ENCODE measurements around the gene PTPN7.
"Not testable (repeated sequence)": the region's sequence is repeated elsewhere in the genome, so short reads cannot be mapped to it uniquely, and the experiment has no call there.

Gene PTPN7

DNA sequence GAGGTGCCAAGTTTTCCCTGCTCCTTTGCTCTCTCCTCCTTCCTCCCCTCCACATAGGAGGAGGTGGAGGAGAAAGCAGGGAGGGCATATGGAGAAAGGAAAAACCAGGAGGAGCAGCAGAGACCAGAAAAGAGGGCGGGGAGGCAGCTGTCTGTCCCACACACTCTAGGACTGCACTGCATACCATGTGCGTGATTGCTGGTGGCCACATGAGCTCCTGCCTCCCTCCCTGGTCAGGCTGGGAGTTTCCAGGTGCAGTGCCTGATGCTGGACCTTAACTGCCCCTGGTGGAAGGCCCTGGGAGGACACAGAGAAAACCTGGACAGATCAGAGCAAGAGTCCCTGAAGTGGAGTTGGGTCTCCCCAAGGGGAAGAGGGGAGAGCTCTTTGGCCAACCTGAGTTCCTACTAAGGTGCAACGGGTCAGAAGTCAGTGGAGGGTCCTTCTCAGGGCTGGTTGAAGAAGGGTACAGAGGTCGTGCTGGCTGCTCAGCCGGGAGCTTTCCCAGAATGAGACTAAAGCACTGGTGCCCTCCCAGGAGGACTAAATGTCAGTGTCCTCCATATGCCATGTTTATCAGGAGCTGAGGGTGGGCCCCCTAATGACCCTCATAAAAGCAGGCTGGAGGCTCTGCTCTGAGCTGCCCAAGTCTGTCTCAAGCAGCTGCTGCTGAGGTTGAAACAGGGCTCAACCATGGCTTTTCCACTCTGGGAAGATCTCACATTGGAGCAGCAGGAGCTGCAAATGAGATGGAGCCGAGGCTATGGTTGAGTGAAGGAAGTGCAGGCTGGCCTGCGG lies 29.7 kb upstream of the PTPN7 start:
- in situ Hi-C loops (cut with MboI; ENCODE audit: low sequenced_read_pairs), result no loop called here

GRCh38 chr1:202189001-202189790 lies 28.8 kb upstream of the PTPN7 start:
- in situ Hi-C loops (cut with MboI; ENCODE audit: low sequenced_read_pairs), result no loop called here

DNA sequence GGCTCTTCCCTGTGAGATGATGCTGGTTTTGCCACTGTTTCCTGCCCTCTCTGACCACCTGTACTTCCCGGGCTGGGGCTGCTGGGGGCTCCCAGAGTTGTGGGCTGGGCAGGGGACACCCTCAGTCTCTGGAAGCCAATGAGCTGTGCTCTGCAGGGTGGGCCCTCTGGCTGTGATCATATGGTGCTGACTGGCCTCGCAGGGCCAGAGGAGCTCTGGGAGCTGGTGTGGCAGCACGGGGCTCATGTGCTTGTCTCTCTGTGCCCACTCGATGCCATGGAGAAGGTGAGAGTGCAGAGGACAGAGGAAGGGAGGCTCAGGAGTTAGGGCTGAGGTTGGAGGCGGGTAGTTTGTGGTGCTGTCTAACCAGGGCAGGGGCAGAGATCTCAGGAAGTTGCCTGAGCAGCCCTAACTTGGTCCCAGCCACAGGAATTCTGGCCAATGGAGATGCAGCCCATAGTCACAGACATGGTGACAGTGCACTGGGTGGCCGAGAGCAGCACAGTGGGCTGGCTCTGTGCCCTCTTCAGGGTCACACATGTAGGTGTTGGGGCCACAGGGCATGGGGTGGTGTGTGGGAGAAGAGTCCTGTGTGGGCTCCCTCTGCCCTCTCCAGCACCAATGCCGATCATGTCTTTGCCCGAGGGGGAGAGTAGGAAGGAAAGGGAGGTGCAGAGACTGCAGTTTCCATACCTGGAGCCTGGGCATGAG lies 27.4 kb upstream of the PTPN7 start:
- in situ Hi-C loops (cut with MboI; ENCODE audit: low sequenced_read_pairs), result no loop called here

GRCh38 chr1:202187041-202187671 lies 26.8 kb upstream of the PTPN7 start:
- in situ Hi-C loops (cut with MboI; ENCODE audit: low sequenced_read_pairs), result no loop called here

DNA sequence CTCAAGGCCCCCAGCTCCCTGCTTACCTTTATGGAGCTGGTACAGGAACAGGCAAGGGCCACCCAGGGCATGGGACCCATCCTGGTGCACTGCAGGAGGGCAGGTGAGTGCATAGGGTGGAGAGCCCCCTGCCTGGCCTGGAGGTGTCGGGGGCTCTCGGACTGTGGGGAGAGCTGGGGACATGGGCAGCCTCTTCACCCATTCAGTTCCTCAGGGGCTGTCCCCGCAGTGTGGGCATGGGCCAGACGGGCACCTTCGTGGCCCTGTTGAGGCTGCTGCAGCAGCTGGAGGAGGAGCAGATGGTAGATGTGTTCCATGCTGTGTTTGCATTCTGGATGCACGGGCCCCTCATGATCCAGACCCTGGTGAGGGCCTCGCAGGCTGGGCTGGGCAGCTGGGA lies 25.9 kb upstream of the PTPN7 start:
- in situ Hi-C loops (cut with MboI; ENCODE audit: low sequenced_read_pairs), result no loop called here

- in situ Hi-C loops (cut with MboI; ENCODE audit: low sequenced_read_pairs), result no loop called here
Observed at GRCh38 chr1:202184750-202185460, 24.5 kb upstream of the PTPN7 start.

DNA sequence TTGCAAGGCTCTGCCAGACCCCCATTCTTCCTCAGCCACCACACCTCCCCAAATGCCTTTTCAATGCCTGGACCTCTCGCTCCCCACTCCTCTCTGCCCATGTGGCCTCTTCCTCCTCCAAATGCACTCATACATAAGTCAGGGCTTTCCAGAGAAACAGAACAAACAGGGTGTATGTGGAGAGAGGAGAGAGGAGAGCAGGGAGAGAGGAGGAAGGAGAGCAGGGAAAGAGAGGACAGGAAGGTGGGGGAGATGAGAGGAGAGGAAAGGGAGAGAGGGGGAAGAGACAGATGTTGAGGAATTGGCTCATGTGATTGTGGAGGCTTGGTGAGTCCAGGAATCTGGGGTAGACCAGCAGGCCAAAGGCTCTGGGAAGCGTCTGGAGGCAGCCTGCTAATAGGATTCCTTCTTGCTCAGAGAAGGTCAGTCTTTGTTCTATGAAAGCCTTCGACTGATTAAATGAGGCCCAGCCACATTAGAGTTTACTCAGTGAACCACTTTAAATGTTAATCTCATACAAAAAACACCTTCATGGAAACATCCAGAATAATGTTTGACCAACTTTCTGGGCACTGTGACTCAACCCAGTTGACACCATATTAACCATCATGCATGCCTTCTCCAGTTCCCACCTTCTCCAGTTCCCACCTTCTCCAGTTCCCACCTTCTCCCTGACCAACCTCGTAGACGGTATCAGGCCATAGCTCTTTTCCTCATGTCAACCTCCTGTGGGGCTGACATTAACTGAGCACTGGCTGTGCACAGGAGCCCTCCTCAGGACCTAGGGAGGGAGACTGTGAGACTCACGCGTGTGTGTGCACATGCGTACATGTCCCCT lies 21.9 kb upstream of the PTPN7 start:
- in situ Hi-C loops (cut with MboI; ENCODE audit: low sequenced_read_pairs), result no loop called here

DNA sequence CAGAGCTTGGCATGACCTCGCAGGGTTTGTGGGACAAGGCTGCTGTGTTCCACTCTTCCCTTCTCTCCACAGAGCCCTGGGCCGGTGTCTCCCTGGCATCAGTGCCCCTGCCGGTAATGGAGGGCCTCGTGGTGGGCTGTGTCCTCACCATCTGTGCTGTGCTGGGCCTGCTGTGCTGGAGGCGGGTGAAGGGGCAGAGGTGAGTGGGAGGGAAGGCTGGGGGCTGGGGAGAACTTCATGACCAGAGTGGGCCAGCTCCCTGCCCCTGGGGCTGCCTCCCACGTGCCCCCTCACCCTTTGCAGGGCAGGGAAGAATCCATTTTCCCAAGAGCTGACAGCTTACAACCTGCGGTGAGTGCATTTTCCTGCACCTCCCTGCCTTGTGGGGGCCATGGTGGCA lies 21.2 kb upstream of the PTPN7 start:
- in situ Hi-C loops (cut with MboI; ENCODE audit: low sequenced_read_pairs), result no loop called here

- in situ Hi-C loops (cut with MboI; ENCODE audit: low sequenced_read_pairs), result not testable (repeated sequence)
Observed at GRCh38 chr1:202180751-202181139, 20.3 kb upstream of the PTPN7 start.

DNA sequence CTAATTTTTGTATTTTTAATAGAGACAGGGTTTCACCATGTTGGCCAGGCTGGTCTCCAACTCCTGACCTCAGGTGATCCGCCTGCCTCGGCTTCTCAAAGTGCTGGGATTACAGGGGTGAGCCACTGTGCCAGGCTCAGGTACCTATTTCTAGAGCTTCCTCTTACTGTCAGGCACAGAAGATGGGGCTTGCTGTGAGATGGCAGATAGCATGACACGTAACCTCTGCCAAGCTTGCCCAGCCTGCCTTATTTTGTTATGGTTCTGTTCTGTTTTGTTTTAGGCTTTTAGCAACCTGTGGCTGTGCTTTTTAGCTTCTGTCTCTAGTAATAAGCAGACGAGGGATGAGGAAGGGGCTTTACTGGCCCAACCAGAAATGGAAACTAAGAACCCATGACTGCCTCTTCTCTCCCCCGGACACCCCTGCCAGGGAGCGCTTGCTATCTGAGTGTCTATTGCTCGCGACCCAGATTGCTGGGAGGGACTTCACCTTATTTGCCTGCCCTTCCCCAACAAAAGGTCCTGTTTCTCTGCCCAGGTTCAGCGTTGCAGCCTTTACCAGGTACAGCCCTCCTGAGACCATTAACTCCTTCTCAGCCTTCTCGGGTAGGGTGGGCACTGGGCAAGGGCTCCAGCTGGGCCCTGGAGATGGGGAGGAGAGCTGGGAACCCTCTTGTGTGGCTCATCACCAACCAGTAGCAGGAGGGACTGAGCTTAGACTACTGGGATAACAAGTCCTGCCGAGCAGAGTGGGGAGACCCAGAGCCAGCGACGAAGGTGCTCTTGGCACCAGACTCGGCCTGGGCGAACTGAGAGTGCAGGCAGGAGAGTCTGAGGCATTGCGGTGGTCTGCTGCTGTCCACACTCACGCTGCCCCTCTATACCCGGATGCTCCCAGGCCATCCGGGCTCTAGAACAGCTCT lies 19.7 kb upstream of the PTPN7 start:
- in situ Hi-C loops (cut with MboI; ENCODE audit: low sequenced_read_pairs), result no loop called here

GRCh38 chr1:202176949-202177927 lies 16.8 kb upstream of the PTPN7 start:
- in situ Hi-C loops (cut with MboI; ENCODE audit: low sequenced_read_pairs), result no loop called here

GRCh38 chr1:202173993-202174392 lies 13.6 kb upstream of the PTPN7 start:
- in situ Hi-C loops (cut with MboI; ENCODE audit: low sequenced_read_pairs), result no loop called here

DNA sequence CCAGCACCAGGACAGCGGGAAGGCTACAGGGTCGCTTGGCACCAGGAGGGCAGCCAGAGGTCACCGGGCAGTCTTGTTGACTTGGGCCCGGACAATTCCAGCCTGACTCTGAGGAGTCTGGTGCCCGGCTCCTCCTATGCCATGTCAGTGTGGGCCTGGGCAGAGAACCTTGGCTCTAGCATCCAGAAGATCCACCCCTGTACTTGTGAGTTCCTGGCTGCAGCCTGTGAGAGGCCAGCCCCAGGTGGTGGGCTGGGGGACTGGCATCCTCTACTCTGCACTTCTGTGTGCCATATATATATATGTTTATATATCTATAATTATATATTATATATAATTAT lies 11.6 kb upstream of the PTPN7 start:
- in situ Hi-C loops (cut with MboI; ENCODE audit: low sequenced_read_pairs), result no loop called here

DNA sequence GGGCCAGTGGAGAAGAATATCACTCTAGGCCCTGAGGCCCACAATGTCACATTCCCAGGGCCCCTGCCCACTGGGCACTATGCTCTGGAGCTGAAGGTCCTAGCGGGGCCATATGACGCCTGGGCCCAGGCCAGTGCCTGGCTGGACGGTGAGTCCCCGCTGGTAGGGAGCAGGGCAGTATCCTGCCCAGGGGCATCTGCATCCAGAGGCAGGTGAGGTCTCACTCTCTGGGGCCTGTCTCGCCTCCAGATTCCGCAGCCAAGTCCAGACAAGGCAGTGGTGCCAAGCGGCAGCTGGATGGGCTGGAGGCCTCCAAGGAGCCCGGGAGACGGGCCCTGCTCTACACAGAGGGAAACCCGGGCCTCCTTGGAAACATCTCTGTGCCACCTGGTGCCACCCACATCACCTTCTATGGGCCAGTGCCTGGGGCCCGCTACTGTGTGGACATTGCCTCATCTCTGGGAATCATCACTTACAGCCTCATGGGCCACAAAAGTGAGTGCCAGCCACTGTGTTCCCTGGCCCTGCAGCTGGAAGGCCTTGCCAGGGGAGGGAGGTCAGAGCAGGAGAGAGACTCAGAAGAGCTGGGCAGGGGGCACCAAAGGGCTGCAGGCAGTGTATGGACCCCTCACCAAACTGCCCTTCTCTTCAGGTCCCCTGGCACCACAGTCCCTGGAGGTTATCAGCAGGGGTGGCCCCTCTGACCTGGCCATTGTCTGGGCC lies 11.1 kb upstream of the PTPN7 start:
- in situ Hi-C loops (cut with MboI; ENCODE audit: low sequenced_read_pairs), result no loop called here

- in situ Hi-C loops (cut with MboI; ENCODE audit: low sequenced_read_pairs), result no loop called here
Observed at GRCh38 chr1:202170726-202171125, 10.3 kb upstream of the PTPN7 start.

GRCh38 chr1:202168861-202169260 lies 8.5 kb upstream of the PTPN7 start:
- in situ Hi-C loops (cut with MboI; ENCODE audit: low sequenced_read_pairs), result no loop called here
